Right lobe of liver (tissue), 6 donors: ENCODE results near the gene LMF2. TPM values are rescaled to one million over a fixed set of nuclear protein-coding genes. Genes with fewer than 3 reads are reported as not detected.

ENCODE experiments used
- ATAC-seq, 4 donors: fragments of 200-7000 bp; cut with Tn5 transposase; one replicate each; pipeline ENCODE4 v1.9.1; 2020; ENCODE audit warnings: mild to moderate bottlenecking in 4 of 4, moderate library complexity in 4 of 4
- DNase-seq, 3 donors: peaks; one replicate each; pipeline ENCODE4 v3.0.0-alpha.2; 2020
- H3K27ac ChIP-seq, 3 donors: fragments of 200-600 bp; one replicate each; pipeline ENCODE4 v1.8.0; 2022
- H3K27me3 ChIP-seq, 2 donors: fragments of 200-600 bp; one replicate each; pipeline ENCODE4 v1.8.0; 2022
- H3K36me3 ChIP-seq, 4 donors: fragments of 200-600 bp; sonication (generic) in 1 of 4; one replicate each; pipeline versions ENCODE4 v1.5.1 to v1.8.0; 2017 to 2022; ENCODE audit warnings: control low read depth in 1 of 4
- H3K4me1 ChIP-seq, 4 donors: fragments of 200-600 bp; sonication (generic) in 1 of 4; one replicate each; pipeline versions ENCODE4 v1.5.1 to v1.8.0; 2017 to 2022; ENCODE audit warnings: control low read depth in 1 of 4
- H3K4me3 ChIP-seq, 3 donors: fragments of 200-600 bp; one replicate each; pipeline ENCODE4 v1.8.0; 2022
- H3K9me3 ChIP-seq, 4 donors: fragments of 200-600 bp; sonication (generic) in 1 of 4; one replicate each; pipeline versions ENCODE4 v1.5.1 to v1.8.0; 2017 to 2022; ENCODE audit warnings: control low read depth in 1 of 4
- CTCF ChIP-seq, 4 donors: fragments of 200-600 bp in 3 of 4; fragments of 450-650 bp in 1 of 4; IDR thresholded peaks; one replicate each; pipeline versions ENCODE4 v1.5.1 to v1.8.0; 2016 to 2022; ENCODE audit warnings: antibody characterized with exemption in 4 of 4, mild to moderate bottlenecking in 2 of 4
- POLR2A ChIP-seq: fragments of 450-650 bp; IDR thresholded peaks from one replicate; pipeline ENCODE4 v1.6.1; 2017; ENCODE audit warnings: antibody characterized with exemption, mild to moderate bottlenecking
- WGBS: methylation state at CpG from one replicate; pipeline ENCODE4 v1.1.6; 2018; ENCODE audit warnings: low coverage, low lambda C conversion rate; ENCODE audit not compliant: insufficient coverage; ENCODE audit errors: missing lambda C conversion rate; 5-methylcytosine and 5-hydroxymethylcytosine counted together
- intact Hi-C, 2 donors: fragments of 100-400 bp; cut with DNase I; formaldehyde crosslinking; loops; one replicate each; pipeline versions ENCODE4 v1.11.2 to v1.14.1; 2022
- total RNA-seq, 6 experiments: library from RNA; depleted of rRNA in 2 of 6; stranded (reverse); fragments of >200 nt in 2 of 6; fragmentation: NEBNext Ultra II Directional in 3 of 6; extraction: Animal tissue kit (Norgen Biotek cat#: 25700) in 3 of 6; gene quantifications; one replicate each; pipeline versions ENCODE4 v1.1.0 to v1.2.4, GENCODE V29; 2016 to 2023
- donor health status: DM: no; HTN: yes; CAD: no.
- donor health status: DM: no; HTN: no; CAD: no.
- donor health status: DM: no; HTN: no; CAD: no.
- donor health status: DM: no; HTN: yes; CAD: no.
- donor health status: DM: no; HTN: yes; CAD: no.

LMF2 gene
- total RNA-seq, 6 experiments from 2014 or later = 33.2 to 47.6 (median 41.7) TPM

GRCh38 chr22:50461536-50461935 is 46.0 kb downstream of the LMF2 start:
- no peaks in the 10 kb centered on the region for H3K27me3 ChIP-seq
- H3K36me3 ChIP-seq = peaks cover 4 to 74% (median 42%) of the 10 kb centered on the region in 4 donors
- no peaks in the 10 kb centered on the region for H3K9me3 ChIP-seq
- no peak overlapping the region for H3K4me3 ChIP-seq
- 100% methylated on average over 4 of the region's 26 CpGs for WGBS
- DNase-seq (no peak), ATAC-seq (no peak)
- intact Hi-C loops = no loop called here
- no peaks in the 10 kb centered on the region for H3K4me1 ChIP-seq
- no peak overlapping the region for H3K27ac ChIP-seq
- TF ChIP-seq CTCF (IDR thresholded peaks at IDR 0.05) = no peak
- no peak for TF ChIP-seq POLR2A

- ATAC-seq = no peak
- intact Hi-C loops = no loop called here
- Histone ChIP-seq H3K9me3 (no peaks in the 10 kb centered on the region), H3K27me3 (no peaks in the 10 kb centered on the region), H3K4me1 (no peaks in the 10 kb centered on the region), H3K36me3 (peaks cover 4 to 71% (median 38%) of the 10 kb centered on the region in 4 donors), H3K27ac (no peak overlapping the region), H3K4me3 (no peak overlapping the region)
- TF ChIP-seq POLR2A = no peak
- no peak for TF ChIP-seq CTCF (IDR thresholded peaks at IDR 0.05)
- 93% methylated on average over 9 of the region's 17 CpGs for WGBS
- no peak for DNase-seq
Measured at GRCh38 chr22:50460938-50461337, 46.6 kb downstream of the LMF2 start.

- no peaks in the 10 kb centered on the region for H3K4me1 ChIP-seq
- intact Hi-C loops = no loop called here
- no CpG with 5 or more reads among the region's 41 CpGs for WGBS
Measured at GRCh38 chr22:50459496-50460140, 47.9 kb downstream of the LMF2 start.

GRCh38 chr22:50459016-50459415 is 48.5 kb downstream of the LMF2 start:
- H3K27me3 ChIP-seq = no peaks in the 10 kb centered on the region
- H3K4me3 ChIP-seq = no peak overlapping the region
- intact Hi-C loops = no loop called here
- H3K36me3 ChIP-seq = peaks cover 4 to 71% (median 36%) of the 10 kb centered on the region in 4 donors
- no peak for ATAC-seq
- TF ChIP-seq POLR2A (no peak), CTCF (IDR thresholded peaks at IDR 0.05) (no peak)
- no peak overlapping the region for H3K27ac ChIP-seq
- H3K9me3 ChIP-seq = no peaks in the 10 kb centered on the region
- no peak for DNase-seq
- no peaks in the 10 kb centered on the region for H3K4me1 ChIP-seq
- WGBS = 71% methylated on average over 4 of the region's 22 CpGs

More at GRCh38 chr22:50459496-50460140, 47.9 kb downstream of the LMF2 start:
- DNase-seq (no peak), ATAC-seq (peak in 1 of 4 donors; percentile 10)
- no peaks in the 10 kb centered on the region for H3K9me3 ChIP-seq
- H3K4me3 ChIP-seq = no peak overlapping the region
- peaks cover 4 to 71% (median 39%) of the 10 kb centered on the region in 4 donors for H3K36me3 ChIP-seq
- H3K27ac ChIP-seq = no peak overlapping the region
- no peak for TF ChIP-seq POLR2A
- TF ChIP-seq CTCF (IDR thresholded peaks at IDR 0.05) = no peak
- no peaks in the 10 kb centered on the region for H3K27me3 ChIP-seq
